Lung (tissue), 16 donors: ENCODE results near the gene ADGRB2. TPM values are rescaled to one million over a fixed set of nuclear protein-coding genes. Genes with fewer than 3 reads are reported as not detected.

Experiments
- ATAC-seq: fragments of 200-7000 bp; cut with Tn5 transposase; one replicate; pipeline ENCODE4 v1.9.1; 2020; ENCODE audit warnings: moderate number of reproducible peaks; ENCODE audit not compliant: insufficient read depth, low FRiP score
- DNase-seq, 3 donors: peaks; one replicate each; pipeline ENCODE4 v3.0.0-alpha.2; 2013 to 2017
- H3K27ac ChIP-seq, 2 donors: one replicate each; pipeline ENCODE4 v1.5.1; 2013; ENCODE audit warnings: mild to moderate bottlenecking in 2 of 2, moderate library complexity in 2 of 2, control low read depth in 1 of 2, inconsistent platforms in 1 of 2, low read depth in 1 of 2, low read length in 1 of 2
- H3K27me3 ChIP-seq, 3 donors: one replicate each; pipeline ENCODE4 v1.5.1; 2013; ENCODE audit warnings: low read length in 2 of 3; ENCODE audit not compliant: control insufficient read depth in 3 of 3, insufficient read depth in 3 of 3
- H3K36me3 ChIP-seq, 4 donors: one replicate each; pipeline ENCODE4 v1.5.1; 2013; ENCODE audit warnings: low read length in 4 of 4, mild to moderate bottlenecking in 1 of 4, moderate library complexity in 1 of 4; ENCODE audit not compliant: control insufficient read depth in 4 of 4, insufficient read depth in 4 of 4
- H3K4me1 ChIP-seq, 5 donors: one replicate each; pipeline ENCODE4 v1.5.1; 2013; ENCODE audit warnings: low read length in 5 of 5, mild to moderate bottlenecking in 2 of 5, moderate library complexity in 1 of 5; ENCODE audit not compliant: control insufficient read depth in 5 of 5, insufficient read depth in 5 of 5
- H3K4me3 ChIP-seq: one replicate; pipeline ENCODE4 v1.5.1; 2013; ENCODE audit warnings: mild to moderate bottlenecking, control low read depth, moderate library complexity
- H3K9ac ChIP-seq, 2 donors: one replicate each; pipeline ENCODE4 v1.5.1; 2013; ENCODE audit warnings: low read length in 2 of 2, control low read depth in 1 of 2; ENCODE audit not compliant: insufficient read depth in 1 of 2
- H3K9me3 ChIP-seq, 4 donors: one replicate each; pipeline ENCODE4 v1.5.1; 2013; ENCODE audit warnings: low read length in 3 of 4, mild to moderate bottlenecking in 1 of 4, moderate library complexity in 1 of 4; ENCODE audit not compliant: control insufficient read depth in 4 of 4, insufficient read depth in 3 of 4
- WGBS, 2 donors: extraction: QIAGEN DNeasy Blood & Tissue Kit; methylation state at CpG; one replicate each; pipeline ENCODE4 v1.1.7; 2013; 5-methylcytosine and 5-hydroxymethylcytosine counted together
- long read RNA-seq, 5 donors: transcript quantifications; one replicate each; lab custom pipeline, GENCODE V29; 2026
- polyA plus RNA-seq, 2 donors: library from polyadenylated mRNA; stranded (reverse); fragments of 200-250 nt; gene quantifications; one replicate each; pipeline ENCODE4 v1.2.1, GENCODE V29; 2013
- total RNA-seq, 2 donors: library from RNA; depleted of rRNA in 1 of 2; stranded (reverse); fragments of >200 nt in 1 of 2; gene quantifications; one replicate each; pipeline ENCODE4 v1.2.1, GENCODE V29; 2014 to 2021
- TF ChIP-seq, protein P1 (sequence below): IDR thresholded peaks from 2 replicates; pipeline ENCODE4 v1.5.1; 2012; ENCODE audit warnings: mild to moderate bottlenecking; ENCODE audit errors: control extremely low read depth, extremely low read depth
- donor health status: control.
- donor health status: control.
- donor health status: Bipolar disorder and iron deficiency.
- donor health status: healthy.
- donor health status: DM: yes; HTN: yes; CAD: no.

The ADGRB2 gene, protein sequence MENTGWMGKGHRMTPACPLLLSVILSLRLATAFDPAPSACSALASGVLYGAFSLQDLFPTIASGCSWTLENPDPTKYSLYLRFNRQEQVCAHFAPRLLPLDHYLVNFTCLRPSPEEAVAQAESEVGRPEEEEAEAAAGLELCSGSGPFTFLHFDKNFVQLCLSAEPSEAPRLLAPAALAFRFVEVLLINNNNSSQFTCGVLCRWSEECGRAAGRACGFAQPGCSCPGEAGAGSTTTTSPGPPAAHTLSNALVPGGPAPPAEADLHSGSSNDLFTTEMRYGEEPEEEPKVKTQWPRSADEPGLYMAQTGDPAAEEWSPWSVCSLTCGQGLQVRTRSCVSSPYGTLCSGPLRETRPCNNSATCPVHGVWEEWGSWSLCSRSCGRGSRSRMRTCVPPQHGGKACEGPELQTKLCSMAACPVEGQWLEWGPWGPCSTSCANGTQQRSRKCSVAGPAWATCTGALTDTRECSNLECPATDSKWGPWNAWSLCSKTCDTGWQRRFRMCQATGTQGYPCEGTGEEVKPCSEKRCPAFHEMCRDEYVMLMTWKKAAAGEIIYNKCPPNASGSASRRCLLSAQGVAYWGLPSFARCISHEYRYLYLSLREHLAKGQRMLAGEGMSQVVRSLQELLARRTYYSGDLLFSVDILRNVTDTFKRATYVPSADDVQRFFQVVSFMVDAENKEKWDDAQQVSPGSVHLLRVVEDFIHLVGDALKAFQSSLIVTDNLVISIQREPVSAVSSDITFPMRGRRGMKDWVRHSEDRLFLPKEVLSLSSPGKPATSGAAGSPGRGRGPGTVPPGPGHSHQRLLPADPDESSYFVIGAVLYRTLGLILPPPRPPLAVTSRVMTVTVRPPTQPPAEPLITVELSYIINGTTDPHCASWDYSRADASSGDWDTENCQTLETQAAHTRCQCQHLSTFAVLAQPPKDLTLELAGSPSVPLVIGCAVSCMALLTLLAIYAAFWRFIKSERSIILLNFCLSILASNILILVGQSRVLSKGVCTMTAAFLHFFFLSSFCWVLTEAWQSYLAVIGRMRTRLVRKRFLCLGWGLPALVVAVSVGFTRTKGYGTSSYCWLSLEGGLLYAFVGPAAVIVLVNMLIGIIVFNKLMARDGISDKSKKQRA (N-terminal part only)
- 1 to 10 TPM; 1.8 to 7.6 TPM for total RNA-seq
- polyA plus RNA-seq = under 1 TPM; 0.44 to 0.89 TPM
- long read RNA-seq, donor 1 = 0 reads
- long read RNA-seq, donor 2 = 0 reads
- long read RNA-seq, donor 3 = 0 reads
- long read RNA-seq, donor 4, partial matches to known transcripts = 5 of 5 reads
- long read RNA-seq, donor 4, other reads (novel, unspliced or antisense) = 0 of 5 reads
- long read RNA-seq, donor 5, partial matches to known transcripts = 8 of 8 reads
- long read RNA-seq, donor 5, other reads (novel, unspliced or antisense) = 0 of 8 reads

DNA sequence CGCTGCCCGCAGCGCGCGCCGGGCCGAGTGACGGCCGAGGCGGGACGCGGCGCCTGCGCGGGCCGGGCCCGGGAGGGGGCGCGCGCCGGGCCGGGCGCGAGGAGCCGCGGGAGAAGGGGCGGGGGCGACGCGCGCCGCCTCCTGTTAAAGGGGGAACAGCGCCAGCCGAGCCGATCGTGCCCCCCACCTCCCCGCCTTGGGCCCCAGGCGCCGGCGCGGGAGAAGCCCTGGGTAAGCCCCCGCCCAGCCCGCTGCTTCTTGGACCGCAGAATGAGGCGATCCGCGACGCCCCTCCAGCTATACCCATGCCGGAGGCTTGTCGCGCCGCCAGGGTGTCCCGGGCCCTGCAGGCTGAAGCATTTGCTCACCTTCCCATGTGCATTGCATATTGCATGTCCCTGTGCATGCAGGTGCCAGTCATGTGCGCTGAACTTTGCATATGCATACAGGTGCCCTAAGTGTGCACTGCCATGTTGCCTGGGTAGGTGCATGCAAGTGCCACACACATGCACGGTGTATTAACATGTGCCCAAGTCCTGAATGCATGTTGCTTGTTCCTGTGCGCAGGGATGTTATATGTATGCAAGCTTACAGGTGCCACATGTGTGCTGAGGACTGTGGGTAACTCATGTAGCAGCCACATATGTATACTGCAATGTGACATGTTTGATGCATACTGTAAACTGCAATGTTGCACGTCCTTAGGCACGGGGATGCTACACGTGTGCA, at the start of gene ADGRB2:
Gene ADGRB2 (minus strand): TSS at position 29 of the 729 bp plus-strand sequence. CDS start 7,119 bp downstream, outside the sequence.
- peak within 1 kb of the TSS in 1 of 2 donors; percentile 13 for H3K9ac ChIP-seq
- DNase-seq (peak; percentile 60 to 72 (median 68)), ATAC-seq (no peak)
- peaks cover 0 to 3% (median 0%) of the 10 kb centered on the region in 4 donors for H3K9me3 ChIP-seq
- H3K4me3 ChIP-seq = no peak within 1 kb of the TSS
- no peaks in the 10 kb centered on the region for H3K36me3 ChIP-seq
- TF ChIP-seq, protein P1, sequence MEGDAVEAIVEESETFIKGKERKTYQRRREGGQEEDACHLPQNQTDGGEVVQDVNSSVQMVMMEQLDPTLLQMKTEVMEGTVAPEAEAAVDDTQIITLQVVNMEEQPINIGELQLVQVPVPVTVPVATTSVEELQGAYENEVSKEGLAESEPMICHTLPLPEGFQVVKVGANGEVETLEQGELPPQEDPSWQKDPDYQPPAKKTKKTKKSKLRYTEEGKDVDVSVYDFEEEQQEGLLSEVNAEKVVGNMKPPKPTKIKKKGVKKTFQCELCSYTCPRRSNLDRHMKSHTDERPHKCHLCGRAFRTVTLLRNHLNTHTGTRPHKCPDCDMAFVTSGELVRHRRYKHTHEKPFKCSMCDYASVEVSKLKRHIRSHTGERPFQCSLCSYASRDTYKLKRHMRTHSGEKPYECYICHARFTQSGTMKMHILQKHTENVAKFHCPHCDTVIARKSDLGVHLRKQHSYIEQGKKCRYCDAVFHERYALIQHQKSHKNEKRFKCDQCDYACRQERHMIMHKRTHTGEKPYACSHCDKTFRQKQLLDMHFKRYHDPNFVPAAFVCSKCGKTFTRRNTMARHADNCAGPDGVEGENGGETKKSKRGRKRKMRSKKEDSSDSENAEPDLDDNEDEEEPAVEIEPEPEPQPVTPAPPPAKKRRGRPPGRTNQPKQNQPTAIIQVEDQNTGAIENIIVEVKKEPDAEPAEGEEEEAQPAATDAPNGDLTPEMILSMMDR = no peak
- no peak within 1 kb of the TSS for H3K27ac ChIP-seq
- peaks cover 0 to 40% (median 9%) of the 10 kb centered on the region in 3 donors for H3K27me3 ChIP-seq
- peaks cover 0 to 31% (median 5%) of the 10 kb centered on the region in 5 donors for H3K4me1 ChIP-seq
- 4 to 5% methylated on average over 47 to 59 of the region's 59 CpGs for WGBS, 2 donors

DNA sequence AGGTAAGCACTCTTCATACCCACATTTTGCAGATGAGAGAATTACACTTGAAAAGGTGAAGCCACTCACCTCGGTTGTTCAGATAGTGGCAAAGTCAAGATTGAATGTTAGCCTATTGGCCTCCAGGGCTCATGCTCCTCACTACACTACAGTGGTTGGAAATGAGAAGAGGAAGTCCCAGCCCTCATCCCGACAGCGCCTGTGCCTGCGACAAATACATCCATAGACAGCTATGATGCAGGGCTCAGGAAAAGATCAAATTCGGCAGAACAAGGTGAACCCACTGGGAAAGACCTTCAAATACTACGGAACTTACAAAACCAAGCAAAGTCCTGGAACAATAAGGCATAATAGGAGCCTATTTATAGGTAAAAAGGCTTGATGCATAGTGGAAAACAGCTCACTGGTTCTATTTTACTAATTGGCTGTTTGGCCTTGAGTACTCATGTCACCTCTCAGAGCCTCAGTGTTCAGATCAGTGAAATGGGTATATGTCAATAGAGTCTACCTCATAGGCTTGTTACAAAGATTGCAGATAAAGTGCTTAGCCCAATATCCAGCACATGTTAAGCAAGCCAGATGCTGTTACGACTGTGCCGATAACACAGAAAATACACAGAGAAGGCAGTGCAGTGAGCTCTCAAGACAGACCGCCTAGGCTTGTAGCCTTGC, 48.2 kb upstream of the ADGRB2 start:
- Histone ChIP-seq H3K36me3 (no peaks in the 10 kb centered on the region), H3K9me3 (no peaks in the 10 kb centered on the region), H3K9ac (no peak overlapping the region), H3K4me1 (peaks cover 0 to 7% (median 0%) of the 10 kb centered on the region in 5 donors), H3K4me3 (no peak overlapping the region), H3K27ac (no peak overlapping the region), H3K27me3 (no peaks in the 10 kb centered on the region)
- DNase-seq (no peak), ATAC-seq (no peak)
- TF ChIP-seq, protein P1 = no peak
- WGBS, 2 donors = 63 to 71% methylated on average over 9 of the region's 9 CpGs

DNA sequence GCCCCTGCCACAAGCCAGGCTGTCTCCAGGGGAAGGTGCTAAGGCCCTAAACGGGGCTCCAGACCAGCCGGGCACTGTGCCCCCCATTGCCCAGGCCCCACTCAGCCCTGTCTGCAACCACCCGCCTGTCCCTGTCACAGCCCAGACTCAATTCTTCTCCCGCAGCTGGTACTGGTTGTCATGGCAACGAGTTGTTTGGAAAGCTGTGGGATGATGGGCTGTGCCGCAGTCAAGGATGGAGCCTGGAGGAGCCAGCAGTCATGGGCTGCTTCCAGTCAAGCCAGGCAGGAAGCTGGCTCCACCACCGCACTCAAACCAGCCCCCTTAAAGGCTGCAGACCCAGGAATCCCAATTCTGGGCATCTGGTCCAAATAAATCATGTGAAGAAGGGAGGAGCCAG, 47.5 kb upstream of the ADGRB2 start:
- ATAC-seq = no peak
- no peaks in the 10 kb centered on the region for H3K36me3 ChIP-seq
- no peaks in the 10 kb centered on the region for H3K27me3 ChIP-seq
- no peak overlapping the region for H3K9ac ChIP-seq
- TF ChIP-seq, protein P1 = no peak
- H3K27ac ChIP-seq = no peak overlapping the region
- no peaks in the 10 kb centered on the region for H3K9me3 ChIP-seq
- 53 to 72% methylated on average over 7 of the region's 7 CpGs for WGBS, 2 donors
- DNase-seq = peak; percentile 73 to 84 (median 79)
- H3K4me3 ChIP-seq = no peak overlapping the region
- peaks cover 0 to 7% (median 0%) of the 10 kb centered on the region in 5 donors for H3K4me1 ChIP-seq
